NCI-H1417 (cell line): Measurements from ENCODE around the gene HEPACAM.
A peak's percentile ranks its signal among the peaks of the same experiment; 100 is the strongest.
"Not testable (repeated sequence)": the region's sequence is repeated elsewhere in the genome, so short reads cannot be mapped to it uniquely, and the experiment has no call there.

Experiments
- DNase-seq, 3 experiments: peaks; one replicate each; lab custom pipeline; 2025; lab: John Stamatoyannopoulos, UW

HEPACAM gene

GRCh38 chr11:124935548-124936514 is at the start of gene HEPACAM:
TSS of gene HEPACAM (minus strand) at chr11:124936047. CDS start at chr11:124936006, 41 bp downstream.
- no peak for DNase-seq

GRCh38 chr11:124984512-124984854 is 48.6 kb upstream of the HEPACAM start:
- DNase-seq = no peak

GRCh38 chr11:124983674-124984511 is 48.0 kb upstream of the HEPACAM start:
- no peak for DNase-seq

GRCh38 chr11:124982043-124982442 is 46.2 kb upstream of the HEPACAM start:
- no peak for DNase-seq

- DNase-seq = no peak
Measured at GRCh38 chr11:124978316-124978715, 42.5 kb upstream of the HEPACAM start.

- peak in 1 of 3 experiments; percentile 11 for DNase-seq
Measured at GRCh38 chr11:124977006-124977405, 41.2 kb upstream of the HEPACAM start.

GRCh38 chr11:124976531-124976930 is 40.7 kb upstream of the HEPACAM start:
- no peak for DNase-seq

- no peak for DNase-seq
Measured at GRCh38 chr11:124971810-124972209, 36.0 kb upstream of the HEPACAM start.

- no peak for DNase-seq
Measured at GRCh38 chr11:124970925-124971324, 35.1 kb upstream of the HEPACAM start.

- DNase-seq = not testable (repeated sequence)
Measured at GRCh38 chr11:124968197-124968596, 32.4 kb upstream of the HEPACAM start.

- peak; percentile 26 to 88 (median 54) for DNase-seq
Measured at GRCh38 chr11:124961972-124962609, 26.2 kb upstream of the HEPACAM start.

- DNase-seq = no peak
Measured at GRCh38 chr11:124955035-124955434, 19.2 kb upstream of the HEPACAM start.

- peak in 2 of 3 experiments; percentile 54 to 59 for DNase-seq
Measured at GRCh38 chr11:124954590-124954955, 18.7 kb upstream of the HEPACAM start.

- DNase-seq = peak; percentile 96 to 99 (median 99)
Measured at GRCh38 chr11:124953753-124954589, 18.1 kb upstream of the HEPACAM start, which contains the start of gene CCDC15. TSS of gene CCDC15 (plus strand) at chr11:124954202. CDS start at chr11:124954733, 531 bp downstream.

GRCh38 chr11:124951341-124951740 is 15.5 kb upstream of the HEPACAM start:
- DNase-seq = no peak

GRCh38 chr11:124950601-124951330 is 14.9 kb upstream of the HEPACAM start:
- DNase-seq = no peak

GRCh38 chr11:124946735-124947141 is 10.9 kb upstream of the HEPACAM start:
- no peak for DNase-seq

- no peak for DNase-seq
Measured at GRCh38 chr11:124945826-124946225, 10.0 kb upstream of the HEPACAM start.

GRCh38 chr11:124944565-124944964 is 8.7 kb upstream of the HEPACAM start:
- no peak for DNase-seq

- DNase-seq = no peak
Measured at GRCh38 chr11:124943741-124944140, 7.9 kb upstream of the HEPACAM start.

GRCh38 chr11:124943254-124943616 is 7.4 kb upstream of the HEPACAM start:
- no peak for DNase-seq
